Measurements from ENCODE around the gene ZFP3. TPM values are rescaled to one million over a fixed set of nuclear protein-coding genes. Genes with fewer than 3 reads are reported as not detected.

The ZFP3 gene
- total and polyA plus RNA-seq, 2 experiments from 2014 or later = 0.55 to 1.6 TPM

DNA sequence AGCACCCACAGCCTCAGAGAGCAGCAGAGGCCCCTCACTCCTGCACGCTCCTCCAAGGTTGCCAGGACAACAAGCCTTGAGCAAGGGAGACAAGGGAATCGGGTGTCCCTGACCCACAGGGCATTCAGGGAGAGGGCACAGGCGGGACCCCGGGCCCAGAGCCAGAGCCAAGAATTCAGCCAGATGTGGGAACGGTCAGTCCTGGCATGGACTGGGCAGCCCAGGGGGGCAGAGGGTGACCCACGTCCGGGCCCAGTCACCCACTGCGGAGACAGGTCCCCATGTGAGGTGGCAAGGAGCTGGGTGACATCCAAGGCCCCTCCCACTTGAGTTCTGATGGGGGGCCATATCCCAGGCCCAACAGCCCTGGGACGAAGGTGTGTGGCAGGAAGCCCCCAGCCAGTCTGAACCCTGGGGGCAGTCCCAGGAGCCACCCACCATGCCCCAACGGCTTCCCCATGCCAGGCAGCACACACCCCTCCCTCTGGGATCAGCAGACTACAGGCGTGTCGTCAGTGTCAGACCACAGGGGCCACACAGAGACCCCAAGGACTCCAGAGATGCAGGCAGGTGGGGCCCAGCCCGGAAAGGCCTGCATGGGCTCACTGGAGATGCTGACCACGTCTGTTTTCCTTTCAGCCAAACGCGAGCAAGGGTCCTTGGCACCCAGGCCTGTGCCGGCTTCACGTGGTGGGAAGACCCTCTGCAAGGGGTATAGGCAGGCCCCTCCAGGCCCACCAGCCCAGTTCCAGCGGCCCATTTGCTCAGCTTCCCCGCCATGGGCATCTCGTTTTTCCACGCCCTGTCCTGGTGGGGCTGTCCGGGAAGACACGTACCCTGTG is 60.6 kb downstream of the ZFP3 start (continued):
- TF ChIP-seq, protein P1, sequence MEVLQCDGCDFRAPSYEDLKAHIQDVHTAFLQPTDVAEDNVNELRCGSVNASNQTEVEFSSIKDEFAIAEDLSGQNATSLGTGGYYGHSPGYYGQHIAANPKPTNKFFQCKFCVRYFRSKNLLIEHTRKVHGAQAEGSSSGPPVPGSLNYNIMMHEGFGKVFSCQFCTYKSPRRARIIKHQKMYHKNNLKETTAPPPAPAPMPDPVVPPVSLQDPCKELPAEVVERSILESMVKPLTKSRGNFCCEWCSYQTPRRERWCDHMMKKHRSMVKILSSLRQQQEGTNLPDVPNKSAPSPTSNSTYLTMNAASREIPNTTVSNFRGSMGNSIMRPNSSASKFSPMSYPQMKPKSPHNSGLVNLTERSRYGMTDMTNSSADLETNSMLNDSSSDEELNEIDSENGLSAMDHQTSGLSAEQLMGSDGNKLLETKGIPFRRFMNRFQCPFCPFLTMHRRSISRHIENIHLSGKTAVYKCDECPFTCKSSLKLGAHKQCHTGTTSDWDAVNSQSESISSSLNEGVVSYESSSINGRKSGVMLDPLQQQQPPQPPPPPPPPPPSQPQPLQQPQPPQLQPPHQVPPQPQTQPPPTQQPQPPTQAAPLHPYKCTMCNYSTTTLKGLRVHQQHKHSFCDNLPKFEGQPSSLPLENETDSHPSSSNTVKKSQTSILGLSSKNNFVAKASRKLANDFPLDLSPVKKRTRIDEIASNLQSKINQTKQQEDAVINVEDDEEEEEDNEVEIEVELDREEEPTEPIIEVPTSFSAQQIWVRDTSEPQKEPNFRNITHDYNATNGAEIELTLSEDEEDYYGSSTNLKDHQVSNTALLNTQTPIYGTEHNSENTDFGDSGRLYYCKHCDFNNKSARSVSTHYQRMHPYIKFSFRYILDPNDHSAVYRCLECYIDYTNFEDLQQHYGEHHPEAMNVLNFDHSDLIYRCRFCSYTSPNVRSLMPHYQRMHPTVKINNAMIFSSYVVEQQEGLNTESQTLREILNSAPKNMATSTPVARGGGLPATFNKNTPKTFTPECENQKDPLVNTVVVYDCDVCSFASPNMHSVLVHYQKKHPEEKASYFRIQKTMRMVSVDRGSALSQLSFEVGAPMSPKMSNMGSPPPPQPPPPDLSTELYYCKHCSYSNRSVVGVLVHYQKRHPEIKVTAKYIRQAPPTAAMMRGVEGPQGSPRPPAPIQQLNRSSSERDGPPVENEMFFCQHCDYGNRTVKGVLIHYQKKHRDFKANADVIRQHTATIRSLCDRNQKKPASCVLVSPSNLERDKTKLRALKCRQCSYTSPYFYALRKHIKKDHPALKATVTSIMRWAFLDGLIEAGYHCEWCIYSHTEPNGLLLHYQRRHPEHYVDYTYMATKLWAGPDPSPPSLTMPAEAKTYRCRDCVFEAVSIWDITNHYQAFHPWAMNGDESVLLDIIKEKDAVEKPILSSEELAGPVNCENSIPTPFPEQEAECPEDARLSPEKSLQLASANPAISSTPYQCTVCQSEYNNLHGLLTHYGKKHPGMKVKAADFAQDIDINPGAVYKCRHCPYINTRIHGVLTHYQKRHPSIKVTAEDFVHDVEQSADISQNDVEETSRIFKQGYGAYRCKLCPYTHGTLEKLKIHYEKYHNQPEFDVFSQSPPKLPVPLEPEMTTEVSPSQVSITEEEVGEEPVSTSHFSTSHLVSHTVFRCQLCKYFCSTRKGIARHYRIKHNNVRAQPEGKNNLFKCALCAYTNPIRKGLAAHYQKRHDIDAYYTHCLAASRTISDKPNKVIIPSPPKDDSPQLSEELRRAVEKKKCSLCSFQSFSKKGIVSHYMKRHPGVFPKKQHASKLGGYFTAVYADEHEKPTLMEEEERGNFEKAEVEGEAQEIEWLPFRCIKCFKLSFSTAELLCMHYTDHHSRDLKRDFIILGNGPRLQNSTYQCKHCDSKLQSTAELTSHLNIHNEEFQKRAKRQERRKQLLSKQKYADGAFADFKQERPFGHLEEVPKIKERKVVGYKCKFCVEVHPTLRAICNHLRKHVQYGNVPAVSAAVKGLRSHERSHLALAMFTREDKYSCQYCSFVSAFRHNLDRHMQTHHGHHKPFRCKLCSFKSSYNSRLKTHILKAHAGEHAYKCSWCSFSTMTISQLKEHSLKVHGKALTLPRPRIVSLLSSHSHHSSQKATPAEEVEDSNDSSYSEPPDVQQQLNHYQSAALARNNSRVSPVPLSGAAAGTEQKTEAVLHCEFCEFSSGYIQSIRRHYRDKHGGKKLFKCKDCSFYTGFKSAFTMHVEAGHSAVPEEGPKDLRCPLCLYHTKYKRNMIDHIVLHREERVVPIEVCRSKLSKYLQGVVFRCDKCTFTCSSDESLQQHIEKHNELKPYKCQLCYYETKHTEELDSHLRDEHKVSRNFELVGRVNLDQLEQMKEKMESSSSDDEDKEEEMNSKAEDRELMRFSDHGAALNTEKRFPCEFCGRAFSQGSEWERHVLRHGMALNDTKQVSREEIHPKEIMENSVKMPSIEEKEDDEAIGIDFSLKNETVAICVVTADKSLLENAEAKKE (CRISPR knock-in tag; IDR thresholded peaks at IDR 0.05) = no peak
- no peak for TF ChIP-seq STAT1 (IDR thresholded peaks at IDR 0.05; ENCODE audit: unreplicated experiment)

DNA sequence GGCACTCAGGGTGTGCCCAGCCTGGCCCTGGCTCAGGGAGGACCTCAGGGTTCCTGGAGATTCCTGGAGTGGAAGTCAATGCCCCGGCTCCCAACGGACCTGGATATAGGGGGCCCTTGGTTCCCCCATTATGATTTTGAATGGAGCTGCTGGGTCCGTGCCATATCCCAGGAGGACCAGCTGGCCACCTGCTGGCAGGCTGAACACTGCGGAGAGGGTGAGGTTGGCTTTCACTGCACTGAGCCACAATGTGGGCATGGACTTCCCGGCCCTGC is 61.1 kb downstream of the ZFP3 start:
- no peak overlapping the region for H3K4me3 Mint-ChIP-seq
- TF ChIP-seq ZNF114 (CRISPR knock-in tag; IDR thresholded peaks at IDR 0.05) (no peak), NANOG (IDR thresholded peaks at IDR 0.05; ENCODE audit: borderline replicate concordance) (no peak), POLR2AphosphoS5 (IDR thresholded peaks at IDR 0.05; ENCODE audit: low read depth) (no peak), EZH2phosphoT487 (IDR thresholded peaks at IDR 0.05; ENCODE audit: unreplicated experiment) (no peak), STAT1 (IDR thresholded peaks at IDR 0.05; ENCODE audit: unreplicated experiment) (no peak), CREB1 (CRISPR knock-in tag; IDR thresholded peaks at IDR 0.05; ENCODE audit: low read depth) (no peak), EZH2 (IDR thresholded peaks at IDR 0.05; ENCODE audit: low read depth, unreplicated experiment) (no peak), JUNB (IDR thresholded peaks at IDR 0.05; ENCODE audit: unreplicated experiment) (no peak)
- TF ChIP-seq, protein P2, sequence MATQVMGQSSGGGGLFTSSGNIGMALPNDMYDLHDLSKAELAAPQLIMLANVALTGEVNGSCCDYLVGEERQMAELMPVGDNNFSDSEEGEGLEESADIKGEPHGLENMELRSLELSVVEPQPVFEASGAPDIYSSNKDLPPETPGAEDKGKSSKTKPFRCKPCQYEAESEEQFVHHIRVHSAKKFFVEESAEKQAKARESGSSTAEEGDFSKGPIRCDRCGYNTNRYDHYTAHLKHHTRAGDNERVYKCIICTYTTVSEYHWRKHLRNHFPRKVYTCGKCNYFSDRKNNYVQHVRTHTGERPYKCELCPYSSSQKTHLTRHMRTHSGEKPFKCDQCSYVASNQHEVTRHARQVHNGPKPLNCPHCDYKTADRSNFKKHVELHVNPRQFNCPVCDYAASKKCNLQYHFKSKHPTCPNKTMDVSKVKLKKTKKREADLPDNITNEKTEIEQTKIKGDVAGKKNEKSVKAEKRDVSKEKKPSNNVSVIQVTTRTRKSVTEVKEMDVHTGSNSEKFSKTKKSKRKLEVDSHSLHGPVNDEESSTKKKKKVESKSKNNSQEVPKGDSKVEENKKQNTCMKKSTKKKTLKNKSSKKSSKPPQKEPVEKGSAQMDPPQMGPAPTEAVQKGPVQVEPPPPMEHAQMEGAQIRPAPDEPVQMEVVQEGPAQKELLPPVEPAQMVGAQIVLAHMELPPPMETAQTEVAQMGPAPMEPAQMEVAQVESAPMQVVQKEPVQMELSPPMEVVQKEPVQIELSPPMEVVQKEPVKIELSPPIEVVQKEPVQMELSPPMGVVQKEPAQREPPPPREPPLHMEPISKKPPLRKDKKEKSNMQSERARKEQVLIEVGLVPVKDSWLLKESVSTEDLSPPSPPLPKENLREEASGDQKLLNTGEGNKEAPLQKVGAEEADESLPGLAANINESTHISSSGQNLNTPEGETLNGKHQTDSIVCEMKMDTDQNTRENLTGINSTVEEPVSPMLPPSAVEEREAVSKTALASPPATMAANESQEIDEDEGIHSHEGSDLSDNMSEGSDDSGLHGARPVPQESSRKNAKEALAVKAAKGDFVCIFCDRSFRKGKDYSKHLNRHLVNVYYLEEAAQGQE (IDR thresholded peaks at IDR 0.05; ENCODE audit: unreplicated experiment) = no peak
- TF ChIP-seq, protein P3, sequence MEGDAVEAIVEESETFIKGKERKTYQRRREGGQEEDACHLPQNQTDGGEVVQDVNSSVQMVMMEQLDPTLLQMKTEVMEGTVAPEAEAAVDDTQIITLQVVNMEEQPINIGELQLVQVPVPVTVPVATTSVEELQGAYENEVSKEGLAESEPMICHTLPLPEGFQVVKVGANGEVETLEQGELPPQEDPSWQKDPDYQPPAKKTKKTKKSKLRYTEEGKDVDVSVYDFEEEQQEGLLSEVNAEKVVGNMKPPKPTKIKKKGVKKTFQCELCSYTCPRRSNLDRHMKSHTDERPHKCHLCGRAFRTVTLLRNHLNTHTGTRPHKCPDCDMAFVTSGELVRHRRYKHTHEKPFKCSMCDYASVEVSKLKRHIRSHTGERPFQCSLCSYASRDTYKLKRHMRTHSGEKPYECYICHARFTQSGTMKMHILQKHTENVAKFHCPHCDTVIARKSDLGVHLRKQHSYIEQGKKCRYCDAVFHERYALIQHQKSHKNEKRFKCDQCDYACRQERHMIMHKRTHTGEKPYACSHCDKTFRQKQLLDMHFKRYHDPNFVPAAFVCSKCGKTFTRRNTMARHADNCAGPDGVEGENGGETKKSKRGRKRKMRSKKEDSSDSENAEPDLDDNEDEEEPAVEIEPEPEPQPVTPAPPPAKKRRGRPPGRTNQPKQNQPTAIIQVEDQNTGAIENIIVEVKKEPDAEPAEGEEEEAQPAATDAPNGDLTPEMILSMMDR (conservative IDR thresholded peaks at IDR 0.05; ENCODE audit: low read depth in 2 of 2) = no peak
- Histone ChIP-seq H3F3A (replicated peaks; ENCODE audit: low read depth) (no peaks in the 10 kb centered on the region), H4K20me1 (replicated peaks; ENCODE audit: insufficient read depth) (no peaks in the 10 kb centered on the region), H3K27ac (ENCODE audit: low read depth) (no peak overlapping the region), H3K4me2 (no peak overlapping the region), H3K27me3 (ENCODE audit: insufficient read depth) (no peaks in the 10 kb centered on the region), H3K4me1 (ENCODE audit: insufficient read depth) (no peaks in the 10 kb centered on the region), H3K79me2 (replicated peaks; ENCODE audit: insufficient read depth) (no peaks in the 10 kb centered on the region), H2AFZ (no peak overlapping the region), H3K36me3 (ENCODE audit: insufficient read depth) (no peaks in the 10 kb centered on the region), H3K9me2 (ENCODE audit: insufficient read depth) (no peaks in the 10 kb centered on the region), H3K4me3 (no peak overlapping the region)
- DNase-seq (ENCODE audit: low spot score) (no peak), ATAC-seq (no peak)
- peaks cover 3% of the 10 kb centered on the region for H3K27me3 Mint-ChIP-seq (ENCODE audit: insufficient read depth, low read depth, poor library complexity)
- no peaks in the 10 kb centered on the region for H3K9me3 Mint-ChIP-seq
- no peaks in the 10 kb centered on the region for H3K4me1 Mint-ChIP-seq
- no peaks in the 10 kb centered on the region for H3K36me3 Mint-ChIP-seq (ENCODE audit: low read depth)
- H3K27ac Mint-ChIP-seq = no peak overlapping the region

Measured in GM23338 (cell line).